Activated T-cell treated with anti-CD3 and anti-CD28 coated beads for 24 hours (primary cell): ENCODE results near the gene GPR32.
"Not testable (repeated sequence)": the region's sequence is repeated elsewhere in the genome, so short reads cannot be mapped to it uniquely, and the experiment has no call there.

Experiments used
- DNase-seq: peaks from one replicate; pipeline ENCODE4 v3.0.0-alpha.2; 2020; ENCODE audit warnings: low read depth

GPR32 gene

DNA sequence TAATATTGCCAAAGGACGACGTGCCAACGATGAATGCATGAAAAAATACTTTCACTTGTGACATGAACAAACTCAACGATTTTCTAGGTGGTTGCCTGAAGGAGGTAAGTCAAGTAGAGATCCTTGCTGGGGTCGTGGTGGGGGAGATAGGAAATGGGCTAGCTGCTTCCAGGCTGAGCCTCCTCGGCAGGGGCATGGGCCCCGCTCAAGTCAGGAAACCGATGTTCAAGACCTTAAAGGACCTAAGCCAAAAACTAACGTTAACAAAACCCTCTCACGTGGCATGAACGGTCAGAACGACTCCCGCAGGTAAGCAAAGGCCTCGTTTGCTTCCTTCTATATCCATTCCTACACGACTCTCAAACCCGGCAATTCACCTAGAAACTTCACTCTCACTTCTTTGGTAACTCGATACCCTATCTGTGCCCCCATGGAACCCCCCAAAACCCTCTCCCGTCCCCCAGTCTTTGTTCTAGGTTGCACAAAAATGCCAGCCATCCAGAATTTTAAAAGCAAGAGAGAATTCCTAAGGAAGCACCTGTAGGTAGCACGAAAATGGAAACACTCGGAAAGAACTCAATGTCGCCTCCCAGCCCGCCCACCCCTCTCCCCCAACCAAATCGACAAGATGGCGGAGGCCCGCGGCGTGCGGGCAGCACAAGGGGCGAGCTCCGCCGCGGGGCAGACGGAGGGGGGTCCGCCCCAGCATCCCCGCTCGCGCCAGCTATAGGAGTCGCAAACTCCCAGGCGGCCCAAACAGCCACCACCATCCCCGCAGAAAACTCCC is 33.6 kb downstream of the GPR32 start:
- DNase-seq, result no peak

DNA sequence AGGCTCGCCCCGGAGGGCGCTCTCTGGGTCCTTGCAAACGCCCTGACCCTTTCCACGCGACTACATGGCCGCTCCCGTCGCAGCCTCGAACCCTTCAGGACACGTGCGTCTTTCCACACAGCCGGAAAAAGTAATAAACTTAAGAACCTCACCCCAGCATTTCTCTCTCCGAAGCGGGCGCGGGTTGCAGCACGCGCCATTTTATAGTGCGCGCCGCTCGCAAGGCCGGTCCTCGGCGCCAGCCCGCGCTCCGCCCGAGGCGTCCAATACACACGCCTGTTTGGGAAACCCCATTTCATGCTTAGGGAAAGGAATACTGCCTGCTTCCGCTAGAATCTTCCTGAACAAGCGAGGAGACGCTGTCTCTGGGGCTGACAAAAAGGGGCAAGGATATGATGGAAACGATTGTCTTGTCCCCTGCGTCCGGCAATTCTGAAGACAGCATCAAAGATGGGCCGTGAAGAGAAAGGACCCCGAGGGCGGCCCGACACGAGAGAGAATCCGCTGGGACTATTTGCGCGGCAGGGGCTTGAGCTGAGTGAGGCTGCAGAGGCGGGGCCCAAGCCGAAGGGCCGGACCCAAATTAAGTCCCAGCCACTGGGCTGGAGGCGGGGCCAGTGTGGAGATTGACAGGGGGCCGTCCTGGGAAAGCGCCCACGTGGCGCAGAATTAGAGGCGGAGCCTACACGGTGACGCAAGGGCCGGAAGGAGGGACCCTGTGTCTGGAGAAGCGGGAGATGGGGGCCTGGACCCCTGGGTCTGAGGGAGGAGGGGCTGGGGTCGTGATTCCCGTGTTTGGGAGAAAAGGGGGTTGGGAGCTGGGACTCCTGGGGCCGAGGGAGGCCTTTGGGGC is 34.4 kb downstream of the GPR32 start:
- peak; percentile 98 for DNase-seq

DNA sequence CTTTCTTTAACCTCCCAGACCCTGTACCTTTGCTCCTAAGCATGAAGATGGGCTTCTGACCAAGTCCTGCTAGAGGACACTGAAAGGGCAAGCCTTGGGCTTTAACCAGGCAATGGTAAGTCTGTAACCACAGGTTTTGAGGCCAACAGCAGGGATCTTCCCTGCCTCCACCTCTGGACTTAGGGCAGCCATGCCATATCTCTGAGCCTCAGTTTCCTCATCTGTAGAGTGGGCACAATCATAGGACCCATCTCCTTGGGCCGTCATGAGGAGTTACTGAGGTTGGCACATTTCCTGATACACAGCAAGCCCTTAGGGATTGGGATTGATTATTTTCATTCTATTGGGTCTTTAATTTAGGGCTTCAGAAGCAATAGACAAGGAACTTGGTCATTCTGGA is 38.6 kb downstream of the GPR32 start:
- no peak for DNase-seq

DNA sequence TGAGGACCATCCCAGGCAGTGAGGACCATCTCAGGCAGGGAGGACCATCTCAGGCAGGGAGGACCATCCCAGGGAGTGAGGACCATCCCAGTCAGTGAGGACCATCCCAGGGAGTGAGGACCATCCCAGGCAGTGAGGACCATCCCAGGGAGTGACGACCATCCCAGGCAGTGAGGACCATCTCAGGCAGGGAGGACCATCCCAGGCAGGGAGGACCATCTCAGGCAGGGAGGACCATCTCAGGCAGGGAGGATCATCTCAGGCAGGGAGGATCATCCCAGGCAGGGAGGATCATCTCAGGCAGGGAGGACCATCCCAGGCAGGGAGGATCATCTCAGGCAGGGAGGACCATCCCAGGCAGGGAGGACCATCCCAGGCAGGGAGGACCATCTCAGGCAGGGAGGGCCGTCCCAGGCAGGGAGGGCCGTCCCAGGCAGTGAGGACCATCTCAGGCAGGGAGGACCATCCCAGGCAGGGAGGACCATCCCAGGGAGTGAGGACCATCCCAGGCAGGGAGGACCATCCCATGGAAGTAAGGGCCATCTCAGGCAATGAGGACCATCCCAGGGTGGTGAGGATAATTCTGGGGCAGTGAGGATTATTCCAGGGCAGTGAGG is 41.5 kb downstream of the GPR32 start:
- not testable (repeated sequence) for DNase-seq

DNA sequence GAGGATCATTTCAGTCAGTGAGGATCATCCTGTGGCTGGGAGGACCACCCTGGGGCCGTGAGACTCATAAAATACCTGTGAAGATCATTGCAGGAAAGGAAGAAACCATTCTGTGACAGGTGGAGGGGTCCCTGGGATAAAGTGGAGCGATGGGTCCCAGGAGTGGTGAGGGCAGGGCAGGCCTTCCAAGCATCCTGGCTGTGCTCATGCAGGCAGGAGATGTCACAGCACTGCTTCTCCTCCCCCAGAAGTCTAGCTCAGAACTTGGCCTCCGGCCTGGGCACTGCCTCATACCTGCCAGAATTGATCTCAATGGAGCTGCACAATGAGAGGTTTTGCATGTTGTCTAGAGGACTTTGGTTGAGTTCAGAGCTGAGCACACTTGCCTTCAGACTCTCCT is 42.2 kb downstream of the GPR32 start:
- no peak for DNase-seq

DNA sequence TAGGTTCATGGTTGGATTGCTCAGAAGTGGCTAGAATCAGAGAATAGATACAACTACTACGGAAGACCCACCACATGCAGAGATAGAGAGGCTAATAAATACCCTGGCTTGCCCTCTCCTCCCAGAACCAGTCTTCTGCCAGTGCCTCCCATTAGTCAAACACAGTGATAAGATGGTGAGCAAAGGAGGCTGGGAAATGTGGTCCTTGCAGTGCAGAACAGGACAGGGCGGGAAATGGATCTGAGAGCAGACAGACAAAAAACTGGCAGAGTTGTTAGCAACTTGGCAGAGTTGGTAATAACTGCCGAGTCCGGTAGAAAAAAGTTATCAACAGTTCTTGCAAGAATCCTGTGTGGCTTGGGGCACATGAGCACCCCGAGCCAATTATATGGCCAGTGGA is 44.6 kb downstream of the GPR32 start:
- DNase-seq, result no peak

DNA sequence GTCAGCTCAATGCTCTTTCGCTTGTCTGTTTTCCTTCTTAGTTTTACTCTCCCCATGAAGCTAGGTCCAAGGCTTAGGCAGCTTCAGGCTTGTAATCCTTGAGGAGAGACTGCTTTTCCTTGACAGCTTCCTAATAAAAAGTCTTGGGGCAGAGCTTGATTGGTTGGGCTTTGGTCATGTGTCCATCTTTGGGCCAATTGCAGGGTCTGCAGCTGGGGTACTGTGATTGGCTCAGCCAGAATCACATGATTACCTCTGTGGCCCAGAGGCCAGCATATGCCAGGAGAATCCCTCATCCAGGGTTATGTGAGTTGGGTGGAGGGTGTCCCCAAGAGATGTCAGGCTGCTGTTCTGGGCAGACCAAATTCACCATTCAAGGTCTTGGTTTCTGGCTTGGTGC is 45.2 kb downstream of the GPR32 start:
- DNase-seq, result no peak

DNA sequence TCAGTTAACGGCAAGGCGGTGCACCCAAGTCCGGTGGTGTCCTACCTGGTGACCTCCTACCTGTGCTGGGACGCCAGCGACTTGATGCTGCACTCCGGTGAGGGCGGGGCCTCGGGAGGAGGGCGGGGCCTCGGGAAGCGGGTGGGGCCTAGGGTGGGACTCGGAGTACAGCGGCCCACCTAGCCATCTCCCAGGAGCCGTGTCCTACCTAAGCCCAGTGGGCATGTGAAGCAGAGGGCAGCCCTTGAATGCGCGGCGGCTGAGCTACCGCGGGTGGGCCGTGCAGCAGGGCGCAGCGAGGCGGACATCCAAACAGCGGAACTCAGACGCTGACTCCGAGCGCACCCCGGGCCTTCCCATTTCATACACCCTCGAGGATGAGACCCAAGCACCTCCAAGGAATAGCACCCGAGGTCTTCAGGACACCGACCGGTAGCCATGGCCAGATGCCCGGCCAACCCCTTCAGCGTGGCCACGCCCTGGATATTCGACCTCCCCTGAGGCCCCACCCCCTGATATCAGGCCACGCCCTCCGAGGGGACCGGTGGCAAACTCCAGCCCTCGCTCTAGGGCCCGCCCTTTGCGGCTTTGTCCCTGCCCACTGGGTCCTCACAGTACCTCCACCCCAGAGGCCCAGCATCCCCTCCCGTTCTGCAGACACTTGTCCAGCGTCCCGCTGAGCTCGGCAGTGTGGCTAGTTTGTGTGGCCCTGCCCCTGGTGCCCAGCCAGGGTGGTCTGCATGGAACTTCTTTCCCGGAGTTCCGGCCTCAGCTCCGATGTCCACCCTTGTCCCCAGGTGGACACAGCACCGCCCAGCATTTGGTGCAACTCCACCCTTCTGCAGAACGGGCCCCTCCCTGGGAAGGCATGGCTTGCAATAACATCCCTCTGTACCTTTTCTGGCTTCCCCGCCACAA is 47.9 kb downstream of the GPR32 start:
- DNase-seq, result peak; percentile 35

DNA sequence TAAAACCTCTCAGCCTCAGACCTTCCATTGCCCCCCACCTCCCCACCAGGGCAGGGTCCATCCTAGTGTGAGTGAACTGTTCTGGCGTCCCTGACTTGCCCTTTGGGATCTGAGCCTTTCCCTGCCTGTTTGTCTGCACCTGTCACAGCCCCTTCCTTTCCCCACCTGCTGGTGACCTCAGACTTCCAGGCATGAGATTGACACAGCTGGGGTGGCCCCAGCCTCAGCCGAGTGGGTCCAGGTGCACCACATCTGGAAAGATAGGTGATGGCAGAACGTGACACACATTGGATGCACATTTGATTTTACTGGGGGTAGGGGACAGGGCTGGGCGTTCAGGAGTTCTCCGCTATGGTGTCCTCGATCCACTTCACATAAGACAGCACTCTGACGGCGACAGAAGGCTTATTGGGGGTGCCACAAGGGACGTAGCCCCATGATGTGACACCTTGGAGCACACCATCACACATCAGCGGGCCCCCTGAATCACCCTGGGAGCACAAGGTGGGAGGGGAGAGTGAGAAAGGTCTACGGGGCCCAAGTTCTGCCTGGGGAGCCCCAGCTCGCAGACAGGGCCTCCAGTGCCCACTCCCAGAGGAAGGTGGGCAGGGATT is 48.7 kb downstream of the GPR32 start:
- DNase-seq, result no peak

DNA sequence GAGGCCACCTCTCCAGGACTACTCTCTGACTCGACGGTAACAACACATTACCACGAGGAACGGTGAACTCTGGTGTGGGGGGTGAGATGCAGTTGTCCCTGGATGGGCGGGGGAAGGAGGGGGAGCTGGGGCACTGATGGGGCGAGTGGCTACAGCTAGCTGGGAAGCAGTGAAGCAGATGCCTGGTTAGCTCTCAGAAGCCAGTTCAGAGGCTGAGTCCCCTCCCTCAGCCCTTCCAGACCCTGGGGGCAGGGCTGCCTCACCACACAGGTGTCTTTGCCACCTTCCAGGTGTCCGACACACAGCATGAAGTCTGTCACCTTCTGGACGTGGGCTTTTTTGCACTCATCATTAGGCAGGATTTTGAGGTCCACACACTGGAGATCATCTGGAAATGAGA is 49.4 kb downstream of the GPR32 start:
- no peak for DNase-seq

DNA sequence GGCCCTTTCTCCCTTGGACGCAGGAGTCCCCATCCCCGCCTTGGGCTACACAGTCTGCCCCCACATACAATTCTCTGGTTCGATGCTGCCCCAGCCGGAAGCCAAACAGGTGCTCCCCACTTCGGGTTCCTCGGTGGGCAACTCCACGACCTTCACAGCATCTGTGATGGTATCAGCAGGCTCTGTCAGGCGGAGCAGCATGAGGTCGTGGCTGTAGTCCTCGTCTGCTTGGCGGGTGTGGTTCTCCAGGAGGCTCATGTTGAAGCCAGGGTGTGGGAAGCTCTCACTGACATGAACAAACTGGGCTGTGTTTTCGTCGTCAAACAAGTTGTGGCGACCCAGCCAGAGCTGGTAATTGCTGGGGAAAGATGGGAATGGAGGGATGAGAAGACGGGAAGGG is 49.8 kb downstream of the GPR32 start:
- DNase-seq, result no peak

DNA sequence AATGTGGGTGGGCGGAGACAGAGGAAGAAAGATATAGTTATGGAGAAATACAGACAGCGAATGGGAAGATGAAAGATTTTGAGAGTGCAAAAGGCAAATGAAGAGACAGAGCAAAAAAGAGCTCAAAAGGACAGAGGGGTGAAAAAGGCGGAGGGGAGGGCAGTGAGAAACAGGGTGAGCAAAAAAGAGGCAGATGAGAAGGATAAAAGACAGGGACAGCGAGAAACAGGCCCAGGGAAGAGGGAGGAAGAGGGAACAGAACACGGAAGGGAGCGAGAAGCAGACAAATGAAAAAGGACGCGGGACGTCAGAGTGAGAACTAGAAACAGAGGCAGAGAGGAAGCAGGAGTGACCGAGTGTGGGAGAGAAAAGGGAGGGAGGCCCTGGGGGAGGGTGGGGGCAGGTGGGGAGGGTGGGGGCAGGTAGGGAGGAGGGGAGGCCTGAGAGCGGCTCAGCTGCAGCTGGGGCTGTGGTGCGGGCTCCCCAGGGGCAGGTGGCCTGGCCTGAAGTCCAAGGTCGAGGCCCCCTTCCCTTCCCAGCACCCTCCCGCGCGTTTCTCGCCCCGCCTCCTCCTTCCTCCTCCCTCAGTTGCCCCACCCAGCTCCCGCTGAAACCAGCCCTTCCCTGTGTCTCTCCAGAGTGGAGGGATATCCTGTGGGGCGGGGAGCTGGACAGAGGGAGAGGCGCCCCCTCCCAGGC is 50.4 kb downstream of the GPR32 start:
- no peak for DNase-seq

DNA sequence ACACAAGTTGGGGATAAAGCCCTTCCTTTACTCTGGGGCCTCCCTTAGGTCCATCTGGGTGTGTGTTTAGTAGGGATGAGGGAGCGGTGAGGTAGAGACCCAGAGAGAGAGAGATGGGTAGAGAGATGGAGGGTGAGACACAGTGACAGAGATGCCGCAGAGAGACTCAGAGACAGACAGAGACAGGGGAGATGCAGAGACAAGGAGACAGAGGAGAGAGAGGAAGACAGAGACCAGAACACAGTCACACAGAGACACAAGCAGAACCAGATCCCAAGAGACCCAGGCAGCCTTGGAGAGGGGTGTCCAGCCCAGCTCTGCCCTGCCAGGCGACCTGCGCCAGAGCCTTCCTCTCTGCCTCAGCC is 51.0 kb downstream of the GPR32 start:
- no peak for DNase-seq
